MG63 (cell line): Measurements from ENCODE around the gene RNPC3. TPM values are rescaled to one million over a fixed set of nuclear protein-coding genes. Genes with fewer than 3 reads are reported as not detected.
A peak's percentile ranks its signal among the peaks of the same experiment; 100 is the strongest.
"Not testable (repeated sequence)": the region's sequence is repeated elsewhere in the genome, so short reads cannot be mapped to it uniquely, and the experiment has no call there.

Source experiments
- DNase-seq: peaks from one replicate; pipeline ENCODE4 v3.0.0-alpha.2; 2020
- H3K27me3 ChIP-seq: fragments of 250-450 bp; sonication (Bioruptor Pico); 2 replicates; pipeline ENCODE4 v1.5.1; 2020; ENCODE audit warnings: mild to moderate bottlenecking, moderate library complexity
- H3K36me3 ChIP-seq: fragments of 250-450 bp; sonication (Bioruptor Pico); 2 replicates; pipeline ENCODE4 v1.5.1; 2020; ENCODE audit warnings: mild to moderate bottlenecking, moderate library complexity
- H3K4me3 ChIP-seq: fragments of 250-450 bp; sonication (Bioruptor Pico); 2 replicates; pipeline ENCODE4 v1.5.1; 2020; ENCODE audit warnings: mild to moderate bottlenecking, moderate library complexity
- H3K9me3 ChIP-seq: fragments of 250-450 bp; sonication (Bioruptor Pico); 2 replicates; pipeline ENCODE4 v1.5.1; 2020; ENCODE audit warnings: mild to moderate bottlenecking, moderate library complexity
- total RNA-seq: library from RNA; depleted of rRNA; stranded (reverse); fragments of >200 nt; shearing (Covaris generic); gene quantifications from 2 replicates; pipeline ENCODE4 v1.2.3, GENCODE V29; 2014; ENCODE audit warnings: low replicate concordance

The RNPC3 gene
- total RNA-seq, 1 experiment from 2014 or later, result 12.7 TPM

DNA sequence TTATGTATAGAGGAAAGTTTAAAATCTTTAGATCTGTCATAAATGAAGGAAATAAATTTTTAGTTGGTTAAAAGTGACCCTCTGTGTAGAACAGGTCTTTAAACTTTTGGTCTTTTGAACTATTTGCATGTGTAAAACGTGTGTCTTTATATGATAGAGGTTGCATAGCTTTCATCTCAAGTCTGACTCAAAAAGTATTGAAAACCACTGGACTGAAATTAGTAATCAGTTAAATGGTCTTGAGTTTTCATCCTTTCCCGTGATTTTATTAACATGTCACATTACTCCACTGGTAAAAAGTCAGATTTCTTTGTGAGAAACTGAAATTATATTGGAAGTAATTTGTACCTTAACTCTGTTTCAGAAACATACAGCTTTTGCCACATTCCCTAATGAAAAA, 1.8 kb downstream of the RNPC3 start:
- peak overlapping the region; percentile 99 for H3K4me3 ChIP-seq
- no peaks in the 10 kb centered on the region for H3K27me3 ChIP-seq
- H3K9me3 ChIP-seq, result no peaks in the 10 kb centered on the region

DNA sequence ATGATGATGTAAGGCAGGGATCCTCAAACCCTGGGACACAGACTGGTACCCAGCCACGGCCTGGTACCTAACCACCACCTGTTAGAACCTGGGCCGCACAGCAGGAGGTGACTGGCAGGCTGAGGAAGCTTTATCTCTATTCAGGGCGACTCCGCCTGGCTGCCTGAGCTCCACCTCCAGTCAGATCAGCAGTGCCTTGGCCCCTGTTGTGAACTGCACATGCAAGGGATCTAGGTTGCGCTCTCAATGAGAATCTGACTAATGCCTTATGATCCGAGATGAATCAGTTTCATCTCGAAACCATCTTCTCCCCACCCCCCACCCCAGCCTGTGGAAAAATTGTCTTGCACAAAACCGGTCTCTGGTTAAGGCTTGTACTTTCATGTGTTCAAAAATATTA, 4.2 kb downstream of the RNPC3 start:
- no peak overlapping the region for H3K4me3 ChIP-seq
- peaks cover 3% of the 10 kb centered on the region for H3K36me3 ChIP-seq
- H3K9me3 ChIP-seq, result no peaks in the 10 kb centered on the region
- DNase-seq, result no peak
- H3K27me3 ChIP-seq, result no peaks in the 10 kb centered on the region

More for the DNA sequence above, 1.8 kb downstream of the RNPC3 start:
- H3K36me3 ChIP-seq, result no peaks in the 10 kb centered on the region; the same call in none of the 2 replicates
- no peak for DNase-seq

DNA sequence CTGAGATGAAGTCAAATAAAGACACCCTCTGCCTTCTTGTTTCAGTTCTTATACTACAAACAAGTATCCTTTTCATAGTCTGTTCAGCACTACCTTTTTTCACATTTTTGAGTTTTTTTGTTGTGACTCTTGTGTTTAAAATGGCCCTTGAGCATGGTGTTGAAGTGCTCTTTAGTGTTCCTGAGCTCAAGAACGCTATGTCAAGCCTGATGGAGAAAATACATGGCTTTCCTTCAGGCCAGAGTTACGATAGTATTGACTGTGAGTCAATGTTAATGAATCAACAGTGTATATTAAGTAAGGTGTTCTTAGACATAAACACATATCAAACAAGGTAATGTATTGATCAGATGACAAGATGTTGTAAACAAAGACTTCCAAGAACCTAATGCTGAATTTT, 12.7 kb downstream of the RNPC3 start:
- H3K36me3 ChIP-seq, result peaks cover 29% of the 10 kb centered on the region

DNA sequence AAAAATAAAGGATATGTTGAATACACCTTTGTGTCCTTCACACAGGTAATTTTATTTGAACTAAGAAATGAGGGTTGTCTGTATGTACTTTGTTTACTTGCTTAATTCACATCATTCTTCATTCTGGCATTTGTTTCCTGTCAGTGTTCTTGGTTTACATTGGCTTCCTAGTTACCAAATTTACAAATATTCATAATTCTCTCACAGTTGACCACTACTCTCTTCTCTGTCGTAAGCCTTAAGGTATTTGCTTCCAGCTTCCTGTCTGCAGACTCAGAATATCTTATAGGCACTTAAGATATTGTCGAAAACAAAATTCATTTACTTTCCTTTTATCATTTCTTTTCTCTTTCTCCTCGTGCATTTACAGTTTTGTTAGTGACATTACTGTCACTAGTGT, 15.9 kb downstream of the RNPC3 start:
- DNase-seq, result no peak
- H3K9me3 ChIP-seq, result no peaks in the 10 kb centered on the region
- peaks cover 23% of the 10 kb centered on the region for H3K36me3 ChIP-seq

More for the DNA sequence above, 12.7 kb downstream of the RNPC3 start:
- no peak overlapping the region for H3K4me3 ChIP-seq
- DNase-seq, result no peak
- H3K9me3 ChIP-seq, result no peaks in the 10 kb centered on the region
- no peaks in the 10 kb centered on the region for H3K27me3 ChIP-seq

DNA sequence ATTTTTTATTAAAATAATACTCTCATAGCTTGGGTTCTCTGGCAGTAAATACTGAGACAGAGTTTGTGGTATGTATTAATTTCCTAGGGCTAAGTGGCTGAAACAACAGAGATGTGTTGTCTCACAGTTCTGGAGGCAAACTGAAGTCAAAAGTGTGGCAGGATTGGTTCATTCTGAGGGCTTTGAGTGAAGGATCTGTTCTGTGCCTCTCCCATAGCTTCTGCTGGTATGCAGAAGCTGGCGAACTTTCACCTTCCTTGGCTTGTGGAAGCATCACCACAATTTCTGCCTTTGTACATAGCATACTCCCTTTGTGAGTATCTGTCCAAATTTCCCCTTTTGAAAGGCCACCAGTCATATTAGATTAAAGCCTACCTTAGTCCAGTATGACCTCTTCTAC, 21.0 kb downstream of the RNPC3 start:
- Histone ChIP-seq H3K4me3 (no peak overlapping the region), H3K27me3 (no peaks in the 10 kb centered on the region), H3K36me3 (peaks cover 22% of the 10 kb centered on the region), H3K9me3 (no peaks in the 10 kb centered on the region)
- no peak for DNase-seq

More for the DNA sequence above, 15.9 kb downstream of the RNPC3 start:
- Histone ChIP-seq H3K27me3 (no peaks in the 10 kb centered on the region), H3K4me3 (no peak overlapping the region)

DNA sequence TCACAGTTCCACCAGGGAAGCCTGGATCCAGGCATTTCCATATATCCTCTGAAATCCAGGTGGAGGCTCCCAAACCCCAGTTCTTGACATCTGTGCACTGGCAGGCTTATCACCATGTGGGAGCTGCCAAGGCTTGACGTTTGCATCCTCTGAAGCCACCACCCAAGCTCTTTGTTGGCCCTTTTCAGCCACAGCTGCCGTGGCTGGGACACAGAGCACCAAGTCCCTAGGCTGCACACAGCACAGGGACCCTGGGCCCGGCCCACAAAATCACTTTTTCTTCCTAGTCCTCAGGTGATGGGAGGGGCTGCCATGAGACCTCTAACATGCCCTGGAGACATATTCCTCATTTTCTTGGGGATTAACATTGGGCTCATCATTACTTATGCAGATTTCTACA, 22.3 kb downstream of the RNPC3 start:
- no peaks in the 10 kb centered on the region for H3K27me3 ChIP-seq
- no peaks in the 10 kb centered on the region for H3K9me3 ChIP-seq
- peaks cover 24% of the 10 kb centered on the region for H3K36me3 ChIP-seq
- no peak overlapping the region for H3K4me3 ChIP-seq
- DNase-seq, result no peak

DNA sequence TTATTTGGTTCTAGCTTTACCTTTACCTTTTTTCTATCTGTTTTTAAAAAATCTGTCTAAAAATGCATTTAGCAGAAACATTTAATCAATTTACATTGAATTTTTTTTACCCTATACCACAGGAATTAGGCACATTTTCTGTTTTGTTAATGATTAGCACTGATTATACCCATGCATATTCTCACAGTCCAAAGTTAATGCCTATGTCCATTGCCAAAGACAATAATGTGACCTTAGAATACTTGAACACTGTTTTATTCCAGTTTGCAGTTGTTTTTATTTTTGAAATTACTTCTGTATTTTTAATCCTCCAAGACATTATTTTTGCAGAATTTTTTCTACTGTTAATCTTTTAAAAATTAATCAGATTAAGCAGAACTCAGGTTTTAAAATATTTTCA, 34.9 kb downstream of the RNPC3 start:
- H3K9me3 ChIP-seq, result no peaks in the 10 kb centered on the region
- H3K4me3 ChIP-seq, result no peak overlapping the region
- DNase-seq, result no peak
- H3K27me3 ChIP-seq, result no peaks in the 10 kb centered on the region
- no peaks in the 10 kb centered on the region for H3K36me3 ChIP-seq

DNA sequence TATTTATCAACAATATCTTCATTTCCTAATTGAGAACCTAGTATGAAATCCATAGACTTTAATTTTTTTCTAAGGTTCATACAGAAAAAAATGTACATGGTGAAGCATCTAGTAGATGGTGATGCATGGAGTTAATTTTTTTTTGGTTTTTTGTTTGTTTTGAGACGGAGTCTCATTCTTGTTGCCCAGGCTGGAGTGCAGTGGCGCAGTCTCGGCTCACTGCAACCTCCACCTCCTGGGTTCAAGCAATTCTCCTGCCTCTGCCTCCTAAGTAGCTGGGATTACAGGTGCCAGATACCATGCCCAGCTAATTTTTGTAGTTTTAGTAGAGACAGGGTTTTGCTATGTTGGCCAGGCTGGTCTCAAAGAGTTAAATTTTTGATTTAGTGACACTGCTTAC, 35.6 kb downstream of the RNPC3 start:
- DNase-seq, H3K4me3 ChIP-seq, H3K27me3 ChIP-seq, H3K9me3 ChIP-seq, H3K36me3 ChIP-seq: not testable (repeated sequence)

DNA sequence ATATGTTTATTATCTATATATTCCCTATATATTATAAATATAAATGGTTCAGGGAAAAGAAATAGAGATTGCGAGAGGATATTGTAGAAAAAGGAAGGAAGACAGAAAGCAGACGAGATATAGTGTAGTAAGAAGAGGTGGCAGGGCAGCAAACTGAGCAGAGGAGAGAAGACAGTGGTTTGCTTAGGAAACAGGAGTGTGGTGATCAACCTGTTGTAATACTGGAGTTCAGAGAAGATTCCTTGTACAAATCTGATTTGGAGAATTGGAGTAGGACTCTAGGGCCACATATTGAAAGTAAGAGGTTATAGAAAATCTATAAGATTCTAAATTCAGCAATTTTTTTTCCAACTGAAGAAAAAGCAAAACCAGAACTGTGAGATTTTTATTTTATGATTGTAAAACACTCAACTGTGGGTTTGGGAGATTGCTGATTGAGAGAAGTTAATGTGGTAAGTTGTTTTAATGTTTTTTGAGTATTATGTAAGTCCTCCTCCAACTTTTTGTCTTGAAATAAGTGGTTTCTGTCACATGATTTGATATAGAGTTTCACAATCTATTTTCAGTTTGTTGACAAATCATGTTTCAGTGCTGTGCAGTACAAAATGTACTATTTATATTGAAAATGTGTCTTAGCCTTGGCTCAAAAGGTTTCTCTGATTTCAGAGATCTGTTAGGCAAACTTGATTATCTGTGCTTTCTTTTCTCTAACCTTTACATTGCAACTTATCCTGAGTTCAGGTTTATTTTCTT, 36.3 kb downstream of the RNPC3 start:
- H3K36me3 ChIP-seq, result no peaks in the 10 kb centered on the region
- no peak for DNase-seq

DNA sequence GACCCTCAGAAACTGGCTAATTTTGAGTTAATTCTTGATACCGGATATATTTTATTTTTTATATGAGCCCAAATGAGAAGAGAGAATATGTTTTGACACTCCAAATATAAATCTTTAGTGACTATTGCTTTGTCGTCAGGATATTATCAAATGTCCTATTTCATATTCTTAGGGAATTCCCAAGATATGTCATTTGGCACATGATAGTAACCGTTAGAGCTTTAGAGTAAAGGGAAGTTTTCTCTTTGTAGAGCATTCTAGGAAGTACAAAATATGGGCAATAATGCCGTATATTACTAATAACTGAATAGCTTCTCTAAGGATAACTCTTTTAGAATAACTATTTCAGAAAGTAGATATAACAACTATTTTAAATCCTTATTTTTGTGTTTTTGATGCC, 37.6 kb downstream of the RNPC3 start:
- DNase-seq, result no peak
- no peak overlapping the region for H3K4me3 ChIP-seq
- no peaks in the 10 kb centered on the region for H3K27me3 ChIP-seq
- H3K9me3 ChIP-seq, result no peaks in the 10 kb centered on the region
- H3K36me3 ChIP-seq, result no peaks in the 10 kb centered on the region

More for the DNA sequence above, 36.3 kb downstream of the RNPC3 start:
- no peaks in the 10 kb centered on the region for H3K9me3 ChIP-seq
- no peak overlapping the region for H3K4me3 ChIP-seq
- H3K27me3 ChIP-seq, result no peaks in the 10 kb centered on the region

DNA sequence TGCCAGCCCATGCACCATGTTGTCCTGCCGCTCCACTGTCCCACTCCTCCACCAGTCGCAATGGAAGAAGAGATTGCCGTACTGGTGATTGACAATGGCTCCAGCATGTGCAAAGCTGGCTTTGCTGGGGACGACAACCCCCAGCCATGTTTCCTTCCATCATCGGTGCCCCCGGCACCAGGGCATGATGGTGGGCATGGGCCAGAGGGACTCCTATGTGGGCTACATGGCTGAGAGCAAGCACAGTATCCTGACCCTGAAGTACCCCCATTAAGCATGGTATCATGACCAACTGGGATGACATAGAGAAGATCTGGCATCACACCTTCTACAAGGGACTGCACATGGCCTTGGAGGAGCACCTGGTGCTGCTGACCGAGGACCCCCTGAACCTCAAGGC, 44.0 kb downstream of the RNPC3 start:
- Histone ChIP-seq H3K36me3 (no peaks in the 10 kb centered on the region), H3K4me3 (no peak overlapping the region), H3K9me3 (no peaks in the 10 kb centered on the region), H3K27me3 (no peaks in the 10 kb centered on the region)
- no peak for DNase-seq

DNA sequence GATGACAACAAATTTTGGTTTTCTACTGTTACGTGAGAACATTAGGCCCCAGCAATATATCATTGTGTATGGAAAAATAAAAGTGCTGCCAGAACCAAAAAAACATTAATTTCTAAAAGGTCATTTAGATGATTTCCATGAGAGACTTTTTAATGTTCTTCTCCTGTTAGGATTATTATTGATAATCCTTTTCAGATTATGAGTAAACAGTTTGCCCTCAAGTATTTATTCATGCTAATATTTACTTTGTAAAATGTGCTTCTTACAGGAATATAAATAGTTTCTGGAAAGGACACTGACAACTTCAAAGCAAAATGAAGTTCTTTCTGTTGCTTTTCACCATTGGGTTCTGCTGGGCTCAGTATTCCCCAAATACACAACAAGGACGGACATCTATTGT, 45.8 kb downstream of the RNPC3 start, which contains the start of gene AMY2B:
TSS of gene AMY2B (plus strand) at position 301 of the 400 bp plus-strand sequence. CDS start at position 315, 14 bp downstream.
- DNase-seq, H3K27me3 ChIP-seq, H3K4me3 ChIP-seq, H3K36me3 ChIP-seq, H3K9me3 ChIP-seq: not testable (repeated sequence)

DNA sequence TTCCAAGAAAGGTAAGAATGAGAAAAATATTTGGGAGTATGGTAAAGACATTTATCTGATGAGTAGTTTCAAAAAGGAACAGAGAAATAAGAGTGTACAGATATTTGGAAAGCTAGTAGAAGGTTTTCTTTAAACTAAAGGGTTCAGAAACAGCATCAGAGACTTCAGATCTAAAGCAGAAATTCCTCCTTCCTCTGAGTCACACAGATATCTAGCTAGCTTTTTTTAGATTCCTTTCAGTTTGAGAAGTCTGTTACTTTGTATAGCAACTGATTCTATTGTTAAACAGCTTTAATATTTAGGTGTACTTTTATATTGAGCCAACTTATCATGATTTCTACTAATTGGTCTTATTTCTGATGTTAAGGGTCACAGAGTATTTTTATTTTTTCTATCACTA, 50.6 kb downstream of the RNPC3 start:
- no peak overlapping the region for H3K4me3 ChIP-seq
- no peaks in the 10 kb centered on the region for H3K9me3 ChIP-seq
- H3K36me3 ChIP-seq, result no peaks in the 10 kb centered on the region
- H3K27me3 ChIP-seq, result no peaks in the 10 kb centered on the region
- no peak for DNase-seq

DNA sequence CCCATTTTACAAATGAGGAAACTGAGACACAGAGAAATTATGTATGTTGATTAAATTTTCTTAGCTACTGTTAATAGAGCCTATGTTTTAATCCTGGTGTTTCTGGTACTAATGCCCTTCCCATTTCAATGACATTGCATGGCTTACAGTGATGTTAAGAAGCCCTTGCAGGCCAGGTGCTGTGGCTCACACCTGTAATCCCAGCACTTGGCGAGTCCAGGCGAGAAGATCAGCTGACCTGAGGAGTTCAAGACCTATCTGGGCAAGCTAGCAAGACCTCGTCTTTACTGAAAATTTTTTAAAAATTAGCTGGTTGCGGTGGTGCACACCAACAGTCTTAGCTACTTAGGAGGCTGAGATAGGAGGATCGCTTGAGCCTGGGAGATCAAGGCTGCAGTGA, 51.3 kb downstream of the RNPC3 start:
- not testable (repeated sequence) for DNase-seq, H3K27me3 ChIP-seq, H3K4me3 ChIP-seq, H3K36me3 ChIP-seq, H3K9me3 ChIP-seq

DNA sequence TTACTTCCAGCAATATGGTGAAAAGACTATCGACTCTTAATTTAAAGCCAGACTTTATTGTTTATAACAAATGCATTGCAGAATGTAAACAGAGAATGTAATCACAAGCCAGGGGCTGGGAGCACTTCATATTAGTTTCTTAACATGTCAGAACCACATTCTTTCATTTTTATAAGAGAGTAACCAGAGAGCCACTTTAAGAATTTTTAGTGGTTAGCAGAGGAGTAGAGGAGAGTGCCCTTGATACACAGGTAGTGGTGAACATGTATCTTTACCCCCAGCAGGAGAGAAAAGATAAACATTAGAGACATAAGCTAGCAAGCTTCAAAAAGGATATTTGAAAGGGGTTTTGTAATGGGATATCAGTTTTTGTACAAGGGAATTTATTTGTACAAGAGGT, 57.0 kb downstream of the RNPC3 start:
- Histone ChIP-seq H3K27me3 (no peaks in the 10 kb centered on the region), H3K4me3 (no peak overlapping the region), H3K36me3 (no peaks in the 10 kb centered on the region), H3K9me3 (no peaks in the 10 kb centered on the region)
- DNase-seq, result no peak

DNA sequence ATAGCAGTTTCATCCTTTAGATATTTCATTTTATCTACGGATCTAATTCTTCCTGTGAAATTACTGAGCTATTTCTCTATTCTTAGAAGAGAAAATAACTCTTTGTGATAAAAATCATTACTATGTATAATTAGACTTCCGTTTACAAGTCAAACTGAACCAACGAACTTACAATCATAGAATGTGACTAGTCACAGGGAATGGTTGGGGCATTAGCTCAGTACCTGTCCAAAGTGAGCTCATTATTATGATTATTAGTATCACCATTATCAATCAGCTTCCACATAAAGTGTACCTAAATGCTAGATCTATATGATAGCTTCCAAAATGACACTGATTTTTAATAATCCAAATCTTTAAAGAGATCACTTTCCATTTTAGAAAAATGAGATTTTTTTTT, 58.4 kb downstream of the RNPC3 start:
- Histone ChIP-seq H3K36me3 (no peaks in the 10 kb centered on the region), H3K9me3 (no peaks in the 10 kb centered on the region), H3K4me3 (no peak overlapping the region), H3K27me3 (no peaks in the 10 kb centered on the region)
- DNase-seq, result no peak

DNA sequence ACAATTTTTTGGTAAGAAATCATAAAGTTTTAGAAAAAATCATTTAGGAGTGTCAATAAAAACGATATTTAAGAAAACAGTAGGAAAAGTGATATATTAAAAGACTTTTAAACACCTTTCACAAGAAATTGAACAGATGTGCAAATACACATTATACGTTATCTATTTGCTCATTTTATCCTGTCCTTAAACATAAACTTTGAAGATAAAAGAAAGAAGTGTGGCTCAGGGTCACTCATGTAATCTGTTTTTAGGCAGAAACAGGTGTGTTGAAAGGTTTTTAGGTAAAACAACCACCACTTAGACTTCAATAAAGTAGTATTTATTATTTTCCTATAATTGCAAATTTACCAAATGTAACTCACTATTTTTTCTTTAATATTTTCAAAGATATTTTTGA, 59.0 kb downstream of the RNPC3 start:
- no peaks in the 10 kb centered on the region for H3K9me3 ChIP-seq
- H3K27me3 ChIP-seq, result no peaks in the 10 kb centered on the region
- DNase-seq, result no peak
- H3K36me3 ChIP-seq, result no peaks in the 10 kb centered on the region
- no peak overlapping the region for H3K4me3 ChIP-seq

DNA sequence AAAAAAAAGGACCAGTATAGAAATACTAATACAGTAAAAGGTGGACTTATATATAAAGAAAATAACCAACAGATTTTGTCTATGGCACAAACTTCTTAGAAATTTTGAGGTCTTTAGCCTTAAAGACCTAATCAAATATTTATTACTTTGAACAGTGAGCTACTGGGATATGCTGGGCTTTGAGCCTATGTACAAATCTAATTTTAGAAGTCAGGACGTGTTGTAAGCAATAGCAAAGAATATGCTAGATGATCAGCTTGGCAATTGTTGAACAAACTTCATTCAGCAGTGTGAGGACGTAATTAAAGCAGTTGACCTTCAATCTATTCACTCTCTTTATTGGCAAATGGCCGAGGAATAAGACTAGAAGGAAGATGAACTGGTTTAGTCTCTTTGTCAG, 77.2 kb downstream of the RNPC3 start:
- H3K27me3 ChIP-seq, H3K4me3 ChIP-seq, H3K36me3 ChIP-seq, DNase-seq, H3K9me3 ChIP-seq: not testable (repeated sequence)
